Activated naive CD4-positive, alpha-beta T cell treated with anti-CD3 and anti-CD28 coated beads, Interleukin-2, amount 50 U/mL, for 16 hours (primary cell): ENCODE measurements around the gene ACSL1.

Experiments used
- DNase-seq: peaks from one replicate; pipeline ENCODE4 v3.0.0-alpha.2; 2020

ACSL1 gene

GRCh38 chr4:184838249-184839074 is 12.7 kb upstream of the ACSL1 start:
- no peak for DNase-seq

- no peak for DNase-seq
These were observed 10.8 kb upstream of the ACSL1 start for GRCh38 chr4:184836613-184837012.

GRCh38 chr4:184833046-184833838 is 7.5 kb upstream of the ACSL1 start:
- no peak for DNase-seq

- no peak for DNase-seq
These were observed 5.4 kb upstream of the ACSL1 start for GRCh38 chr4:184831153-184831552.

- DNase-seq: no peak
These were observed 1.0 kb upstream of the ACSL1 start for GRCh38 chr4:184826691-184827270.

GRCh38 chr4:184825141-184825895 is 450 bp downstream of the ACSL1 start:
- peak; percentile 58 for DNase-seq

- no peak for DNase-seq
These were observed 1.0 kb downstream of the ACSL1 start for GRCh38 chr4:184824776-184825084.

GRCh38 chr4:184824081-184824775 is 1.5 kb downstream of the ACSL1 start:
- DNase-seq: no peak

- DNase-seq: no peak
These were observed 2.8 kb downstream of the ACSL1 start for GRCh38 chr4:184823014-184823413.

GRCh38 chr4:184822356-184822755 is 3.4 kb downstream of the ACSL1 start:
- DNase-seq: no peak

GRCh38 chr4:184821242-184821641 is 4.5 kb downstream of the ACSL1 start:
- DNase-seq: no peak

- DNase-seq: no peak
These were observed 6.0 kb downstream of the ACSL1 start for GRCh38 chr4:184819786-184820185.

- DNase-seq: no peak
These were observed 7.6 kb downstream of the ACSL1 start for GRCh38 chr4:184818216-184818564.

GRCh38 chr4:184817494-184818215 is 8.1 kb downstream of the ACSL1 start:
- DNase-seq: no peak

- DNase-seq: no peak
These were observed 8.8 kb downstream of the ACSL1 start for GRCh38 chr4:184816962-184817361.

GRCh38 chr4:184815046-184815877 is 10.5 kb downstream of the ACSL1 start:
- DNase-seq: no peak

GRCh38 chr4:184814686-184815045 is 11.1 kb downstream of the ACSL1 start:
- no peak for DNase-seq

- no peak for DNase-seq
These were observed 13.1 kb downstream of the ACSL1 start for GRCh38 chr4:184812651-184813181.

- DNase-seq: no peak
These were observed 13.6 kb downstream of the ACSL1 start for GRCh38 chr4:184812199-184812542.

- no peak for DNase-seq
These were observed 14.1 kb downstream of the ACSL1 start for GRCh38 chr4:184811526-184812198.
